ENCODE results near the gene HOXB4. TPM values are rescaled to one million over a fixed set of nuclear protein-coding genes. Genes with fewer than 3 reads are reported as not detected.
A peak's percentile ranks its signal among the peaks of the same experiment; 100 is the strongest.

The HOXB4 gene
- total and polyA plus RNA-seq, 2 of the 4 experiments (the other 2 are of a cell fraction) = 2.0 to 8.5 TPM

GRCh38 chr17:48574505-48575065 lies 3.6 kb downstream of the HOXB4 start:
- Histone ChIP-seq H3K9ac (ENCODE audit: low read depth, low read length) (peak overlapping the region; percentile 96), H3K4me3 (ENCODE audit: insufficient read depth, low read depth, low read length) (peak overlapping the region; percentile 31), H4K91ac (ENCODE audit: insufficient read depth, low read depth, low read length) (peak overlapping the region; percentile 65), H3K79me1 (ENCODE audit: low read depth in 1 of 2, low read length in 2 of 2) (no peaks in the 10 kb centered on the region), H2AK9ac (replicated peaks; ENCODE audit: low read depth, low read length, poor library complexity) (peak overlapping the region; percentile 68), H3K4ac (ENCODE audit: low read depth, low read length) (peak overlapping the region; percentile 73), H2AK5ac (ENCODE audit: low read depth, low read length) (peak overlapping the region; percentile 40; the same call in 1 of the 2 replicates), H3K56ac (ENCODE audit: extremely low read depth, insufficient read depth, low read length) (peak overlapping the region; percentile 91), H2BK120ac (ENCODE audit: low read depth, low read length) (peak overlapping the region; percentile 93), H4K20me1 (ENCODE audit: insufficient read depth, low read length) (peaks cover 5% of the 10 kb centered on the region), H3K36me3 (ENCODE audit: control insufficient read depth, insufficient read depth, low read length) (peaks cover 56% of the 10 kb centered on the region), H2BK5ac (ENCODE audit: low read depth, low read length, poor library complexity, severe bottlenecking) (peak overlapping the region; percentile 99), H3K9me3 (ENCODE audit: control insufficient read depth, insufficient read depth, low read length) (no peaks in the 10 kb centered on the region), H3K4me1 (ENCODE audit: control insufficient read depth, insufficient read depth, low read length) (peaks cover 23% of the 10 kb centered on the region), H3K9me1 (ENCODE audit: insufficient read depth, low read length) (no peaks in the 10 kb centered on the region), H3K14ac (replicated peaks; ENCODE audit: low read depth, low read length) (peak overlapping the region; percentile 100), H3K4me2 (ENCODE audit: low read depth, low read length) (peak overlapping the region; percentile 96), H3K27me3 (ENCODE audit: control insufficient read depth, insufficient read depth, low read length) (no peaks in the 10 kb centered on the region), H2BK20ac (ENCODE audit: low read depth, low read length) (peak overlapping the region; percentile 29; the same call in 1 of the 2 replicates), H3K23ac (ENCODE audit: low read depth, low read length) (peak overlapping the region; percentile 99), H3K18ac (ENCODE audit: low read depth, low read length) (peak overlapping the region; percentile 59), H4K5ac (ENCODE audit: low read depth, low read length) (peak overlapping the region; percentile 71), H4K8ac (ENCODE audit: low read depth in 2 of 2, low read length in 2 of 2) (peak overlapping the region; percentile 77 to 78), H2BK15ac (ENCODE audit: low read depth, low read length) (no peak overlapping the region; the same call in 2 of the 3 replicates), H3K27ac (ENCODE audit: insufficient read depth, low read length) (peak overlapping the region; percentile 98), H2AFZ (replicated peaks; ENCODE audit: low read length, poor library complexity) (no peak overlapping the region)
- in situ Hi-C loops (cut with MboI; ENCODE audit: low sequenced_read_pairs) = no loop called here
- no TSS peak for BruUV-seq (replicated peaks)
- CTCF ChIA-PET = interaction anchor here (1.0 kb wide), 1 partner anchor 44 kb away, joined by 3 read pairs; no protein-coding TSS in a partner anchor
- DNase-seq = no peak
- no peak for TF ChIP-seq MAZ (IDR thresholded peaks at IDR 0.05; ENCODE audit: borderline replicate concordance, low read depth, low read length)
- POLR2A ChIA-PET (ENCODE audit: unreplicated experiment) = interaction anchor here (1.1 to 1.3 kb wide), 2 partner anchors 15 to 91 kb away, joined by 3 read pairs; no protein-coding TSS in a partner anchor
- intact Hi-C loops (cut with micrococcal nuclease) = loop anchor here (2.0 kb wide), 1 partner anchor 20 kb away; no protein-coding TSS in a partner anchor
- no peak for ATAC-seq (ENCODE audit: low read depth)
- dilution Hi-C loops (cut with HindIII; ENCODE audit: low sequenced_read_pairs, unreplicated experiment) = no loop called here
- WGBS, 2 experiments (ENCODE audit: extremely low coverage in 2 of 2, insufficient read length in 1 of 2) = 0% methylated on average over 1 of the region's 8 CpGs; no CpG with 5 or more reads in 1 of the 2 experiments
